HG03097 (cell line): Measurements from ENCODE around the gene SLC2A10.
A peak's percentile ranks its signal among the peaks of the same experiment; 100 is the strongest.

Experiments
- ATAC-seq: cut with Tn5 transposase; IDR thresholded peaks from one replicate; pipeline ENCODE4 v1.9.1; 2021; ENCODE audit not compliant: unreplicated experiment, low FRiP score

Gene SLC2A10

GRCh38 chr20:46681032-46681854 lies 28.2 kb upstream of the SLC2A10 start:
- ATAC-seq = no peak

GRCh38 chr20:46682063-46682821 lies 27.2 kb upstream of the SLC2A10 start:
- no peak for ATAC-seq

GRCh38 chr20:46683011-46683667 lies 26.3 kb upstream of the SLC2A10 start:
- ATAC-seq = no peak

GRCh38 chr20:46683668-46683938 lies 25.8 kb upstream of the SLC2A10 start:
- no peak for ATAC-seq

- ATAC-seq = no peak
These were observed 25.3 kb upstream of the SLC2A10 start for GRCh38 chr20:46683939-46684750.

GRCh38 chr20:46688151-46689081 lies 21.0 kb upstream of the SLC2A10 start:
- no peak for ATAC-seq

- peak; percentile 91 for ATAC-seq
These were observed 20.2 kb upstream of the SLC2A10 start, which contains the start of gene TP53RK for GRCh38 chr20:46689082-46689753. TSS of gene TP53RK (minus strand) at chr20:46689444. CDS start at chr20:46689414, 30 bp downstream.

GRCh38 chr20:46689754-46690085 lies 19.7 kb upstream of the SLC2A10 start:
- ATAC-seq = no peak

GRCh38 chr20:46690219-46691106 lies 19.0 kb upstream of the SLC2A10 start:
- no peak for ATAC-seq

GRCh38 chr20:46691196-46691595 lies 18.3 kb upstream of the SLC2A10 start:
- no peak for ATAC-seq

GRCh38 chr20:46694484-46694883 lies 15.0 kb upstream of the SLC2A10 start:
- no peak for ATAC-seq

- ATAC-seq = no peak
These were observed 13.6 kb upstream of the SLC2A10 start for GRCh38 chr20:46695892-46696291.

GRCh38 chr20:46696791-46697279 lies 12.6 kb upstream of the SLC2A10 start:
- ATAC-seq = no peak

GRCh38 chr20:46698788-46699187 lies 10.7 kb upstream of the SLC2A10 start:
- ATAC-seq = no peak

- no peak for ATAC-seq
These were observed 9.6 kb upstream of the SLC2A10 start for GRCh38 chr20:46699651-46700359.

- ATAC-seq = no peak
These were observed 9.0 kb upstream of the SLC2A10 start for GRCh38 chr20:46700481-46700880.

GRCh38 chr20:46701057-46701456 lies 8.4 kb upstream of the SLC2A10 start:
- no peak for ATAC-seq
